Neural progenitor cell (in vitro differentiated cells): ENCODE data around the gene MACROD2.

Experiments used
- EZH2 ChIP-seq: fragments of 200-600 bp; sonication (generic); IDR thresholded peaks from 2 replicates; pipeline ENCODE4 v1.6.1; 2017; ENCODE audit warnings: antibody characterized with exemption, mild to moderate bottlenecking, moderate library complexity
- TF ChIP-seq, protein P1 (sequence below): fragments of 200-600 bp; sonication (generic); IDR thresholded peaks from 2 replicates; pipeline ENCODE4 v1.5.1; 2017; ENCODE audit warnings: antibody characterized with exemption, mild to moderate bottlenecking

DNA sequence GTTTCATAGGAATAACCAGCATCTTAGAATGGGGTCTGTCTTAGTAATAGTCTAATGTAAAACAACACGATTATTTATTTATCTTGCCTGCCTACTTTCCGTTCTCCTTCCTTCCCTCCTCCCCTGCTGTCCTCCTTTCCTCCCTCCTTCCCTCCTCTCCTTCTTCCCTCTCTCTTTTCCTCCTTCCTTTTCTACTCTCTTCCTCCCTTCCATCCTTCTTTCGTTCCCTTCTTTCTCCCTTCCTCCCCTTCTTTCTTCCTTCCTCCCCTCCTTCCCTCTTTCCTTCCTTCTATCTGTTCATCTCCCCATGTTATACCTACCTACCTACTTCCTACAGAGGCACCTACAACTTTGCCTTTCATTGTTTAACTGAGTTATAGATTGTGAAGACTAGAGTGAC is 1637.4 kb downstream of the MACROD2 start:
- TF ChIP-seq, protein P1, sequence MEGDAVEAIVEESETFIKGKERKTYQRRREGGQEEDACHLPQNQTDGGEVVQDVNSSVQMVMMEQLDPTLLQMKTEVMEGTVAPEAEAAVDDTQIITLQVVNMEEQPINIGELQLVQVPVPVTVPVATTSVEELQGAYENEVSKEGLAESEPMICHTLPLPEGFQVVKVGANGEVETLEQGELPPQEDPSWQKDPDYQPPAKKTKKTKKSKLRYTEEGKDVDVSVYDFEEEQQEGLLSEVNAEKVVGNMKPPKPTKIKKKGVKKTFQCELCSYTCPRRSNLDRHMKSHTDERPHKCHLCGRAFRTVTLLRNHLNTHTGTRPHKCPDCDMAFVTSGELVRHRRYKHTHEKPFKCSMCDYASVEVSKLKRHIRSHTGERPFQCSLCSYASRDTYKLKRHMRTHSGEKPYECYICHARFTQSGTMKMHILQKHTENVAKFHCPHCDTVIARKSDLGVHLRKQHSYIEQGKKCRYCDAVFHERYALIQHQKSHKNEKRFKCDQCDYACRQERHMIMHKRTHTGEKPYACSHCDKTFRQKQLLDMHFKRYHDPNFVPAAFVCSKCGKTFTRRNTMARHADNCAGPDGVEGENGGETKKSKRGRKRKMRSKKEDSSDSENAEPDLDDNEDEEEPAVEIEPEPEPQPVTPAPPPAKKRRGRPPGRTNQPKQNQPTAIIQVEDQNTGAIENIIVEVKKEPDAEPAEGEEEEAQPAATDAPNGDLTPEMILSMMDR = no peak
- no peak for TF ChIP-seq EZH2
